Measurements from ENCODE around the gene LTBP1.

Gene LTBP1

GRCh38 chr2:33100921-33101320 lies 154.2 kb downstream of the LTBP1 start:
- DNase-seq (ENCODE audit: low read depth, low spot score), result no peak
- in situ Hi-C loops (cut with HindIII; ENCODE audit: low sequenced_read_pairs), result no loop called here
- TF ChIP-seq CTCF (IDR thresholded peaks at IDR 0.05; ENCODE audit: low read depth, low read length), result no peak
- no peak overlapping the region for H3K4me3 ChIP-seq (ENCODE audit: low read depth, low read length)

- DNase-seq (ENCODE audit: low read depth, low spot score), result peak; percentile 49
- no peak overlapping the region for H3K4me3 ChIP-seq (ENCODE audit: low read depth, low read length)
- in situ Hi-C loops (cut with HindIII; ENCODE audit: low sequenced_read_pairs), result no loop called here
- TF ChIP-seq CTCF (IDR thresholded peaks at IDR 0.05; ENCODE audit: low read depth, low read length), result no peak
Observed at GRCh38 chr2:33104052-33104623, 157.4 kb downstream of the LTBP1 start.

GRCh38 chr2:33104726-33105125 lies 158.0 kb downstream of the LTBP1 start:
- no peak overlapping the region for H3K4me3 ChIP-seq (ENCODE audit: low read depth, low read length)
- in situ Hi-C loops (cut with HindIII; ENCODE audit: low sequenced_read_pairs), result no loop called here
- DNase-seq (ENCODE audit: low read depth, low spot score), result peak; percentile 48
- no peak for TF ChIP-seq CTCF (IDR thresholded peaks at IDR 0.05; ENCODE audit: low read depth, low read length)

GRCh38 chr2:33106115-33106514 lies 159.4 kb downstream of the LTBP1 start:
- TF ChIP-seq CTCF (IDR thresholded peaks at IDR 0.05; ENCODE audit: low read depth, low read length), result no peak

GRCh38 chr2:33107690-33108482 lies 161.1 kb downstream of the LTBP1 start:
- TF ChIP-seq CTCF (IDR thresholded peaks at IDR 0.05; ENCODE audit: low read depth, low read length), result no peak
- in situ Hi-C loops (cut with HindIII; ENCODE audit: low sequenced_read_pairs), result no loop called here
- no peak overlapping the region for H3K4me3 ChIP-seq (ENCODE audit: low read depth, low read length)
- DNase-seq (ENCODE audit: low read depth, low spot score), result peak; percentile 43

More at GRCh38 chr2:33106115-33106514, 159.4 kb downstream of the LTBP1 start:
- in situ Hi-C loops (cut with HindIII; ENCODE audit: low sequenced_read_pairs), result no loop called here
- DNase-seq (ENCODE audit: low read depth, low spot score), result no peak
- H3K4me3 ChIP-seq (ENCODE audit: low read depth, low read length), result no peak overlapping the region

- no peak overlapping the region for H3K4me3 ChIP-seq (ENCODE audit: low read depth, low read length)
- TF ChIP-seq CTCF (IDR thresholded peaks at IDR 0.05; ENCODE audit: low read depth, low read length), result no peak
- in situ Hi-C loops (cut with HindIII; ENCODE audit: low sequenced_read_pairs), result no loop called here
- peak; percentile 23 for DNase-seq (ENCODE audit: low read depth, low spot score)
Observed at GRCh38 chr2:33108483-33109443, 162.0 kb downstream of the LTBP1 start.

Measured in astrocyte of the spinal cord (primary cell).